ENCODE measurements around the gene YTHDF1. TPM values are rescaled to one million over a fixed set of nuclear protein-coding genes. Genes with fewer than 3 reads are reported as not detected.

YTHDF1 gene
- total and polyA plus RNA-seq, 2 donors from 2014 or later = 21.9 to 43.1 TPM

DNA sequence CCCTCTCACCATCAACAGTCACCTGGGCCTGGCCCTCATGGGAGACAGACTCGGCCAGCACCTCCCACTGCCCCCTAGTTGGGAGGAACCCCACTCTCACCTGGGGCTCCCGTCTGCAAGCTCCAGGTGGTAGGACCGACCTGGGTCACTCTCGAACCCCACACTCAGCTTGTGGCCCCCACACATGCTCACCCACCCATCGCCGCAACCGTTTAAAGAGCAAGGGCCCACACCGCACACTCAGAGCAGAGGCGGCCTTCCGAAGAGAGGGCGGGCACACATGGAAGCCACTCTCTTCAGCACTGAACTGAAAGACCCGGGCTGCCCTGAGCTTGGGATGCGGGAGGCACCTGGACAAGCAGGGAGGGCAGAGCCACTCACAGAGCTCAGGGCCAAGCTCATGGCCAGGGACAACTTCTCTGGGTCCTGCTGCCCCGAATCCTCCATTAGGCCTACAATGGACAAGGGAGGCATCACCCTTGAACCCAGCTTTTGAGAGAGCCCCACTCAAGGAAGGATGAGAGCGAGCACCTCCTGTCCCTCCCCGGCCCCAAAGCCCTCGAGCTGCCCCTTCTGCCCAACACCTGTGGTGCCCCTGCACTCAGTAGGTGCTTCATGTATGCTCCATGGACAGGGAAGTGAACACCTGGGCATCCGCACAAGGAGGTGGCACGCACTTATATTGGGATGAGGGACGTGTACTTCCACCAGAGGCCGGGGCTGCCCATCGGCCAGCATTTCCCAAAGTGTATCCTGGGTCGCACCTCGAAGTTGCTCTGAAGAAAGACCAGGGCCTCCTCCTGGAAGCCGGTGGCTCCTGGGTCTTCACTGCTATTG lies 50.4 kb downstream of the YTHDF1 start:
- H3K27me3 ChIP-seq (ENCODE audit: control insufficient read depth, insufficient read depth, low read length) = no peaks in the 10 kb centered on the region
- FAIRE-seq (no peak), DNase-seq (peak in 2 of 5 donors; percentile 15 to 47)
- no peak overlapping the region for H3K27ac ChIP-seq (ENCODE audit: low read depth in 2 of 2, low read length in 2 of 2)
- no peaks in the 10 kb centered on the region for H3K36me3 ChIP-seq (ENCODE audit: control insufficient read depth in 2 of 3, insufficient read depth in 3 of 3, low read length in 3 of 3)
- H3K4me3 ChIP-seq (ENCODE audit: low read length in 3 of 3) = no peak overlapping the region
- intact Hi-C loops (cut with DNase I) = no loop called here
- no peaks in the 10 kb centered on the region for H3K9me3 ChIP-seq (ENCODE audit: control insufficient read depth in 2 of 3, insufficient read depth in 1 of 3, low read length in 3 of 3)
- TF ChIP-seq, protein P1, sequence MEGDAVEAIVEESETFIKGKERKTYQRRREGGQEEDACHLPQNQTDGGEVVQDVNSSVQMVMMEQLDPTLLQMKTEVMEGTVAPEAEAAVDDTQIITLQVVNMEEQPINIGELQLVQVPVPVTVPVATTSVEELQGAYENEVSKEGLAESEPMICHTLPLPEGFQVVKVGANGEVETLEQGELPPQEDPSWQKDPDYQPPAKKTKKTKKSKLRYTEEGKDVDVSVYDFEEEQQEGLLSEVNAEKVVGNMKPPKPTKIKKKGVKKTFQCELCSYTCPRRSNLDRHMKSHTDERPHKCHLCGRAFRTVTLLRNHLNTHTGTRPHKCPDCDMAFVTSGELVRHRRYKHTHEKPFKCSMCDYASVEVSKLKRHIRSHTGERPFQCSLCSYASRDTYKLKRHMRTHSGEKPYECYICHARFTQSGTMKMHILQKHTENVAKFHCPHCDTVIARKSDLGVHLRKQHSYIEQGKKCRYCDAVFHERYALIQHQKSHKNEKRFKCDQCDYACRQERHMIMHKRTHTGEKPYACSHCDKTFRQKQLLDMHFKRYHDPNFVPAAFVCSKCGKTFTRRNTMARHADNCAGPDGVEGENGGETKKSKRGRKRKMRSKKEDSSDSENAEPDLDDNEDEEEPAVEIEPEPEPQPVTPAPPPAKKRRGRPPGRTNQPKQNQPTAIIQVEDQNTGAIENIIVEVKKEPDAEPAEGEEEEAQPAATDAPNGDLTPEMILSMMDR (IDR thresholded peaks at IDR 0.05; ENCODE audit: borderline replicate concordance, extremely low read depth, insufficient read depth) = no peak
- no peaks in the 10 kb centered on the region for H3K4me1 ChIP-seq (ENCODE audit: control insufficient read depth in 2 of 3, insufficient read depth in 2 of 3, low read depth in 1 of 3, low read length in 3 of 3)
- no peak overlapping the region for H3K9ac ChIP-seq (ENCODE audit: low read length in 3 of 3)

DNA sequence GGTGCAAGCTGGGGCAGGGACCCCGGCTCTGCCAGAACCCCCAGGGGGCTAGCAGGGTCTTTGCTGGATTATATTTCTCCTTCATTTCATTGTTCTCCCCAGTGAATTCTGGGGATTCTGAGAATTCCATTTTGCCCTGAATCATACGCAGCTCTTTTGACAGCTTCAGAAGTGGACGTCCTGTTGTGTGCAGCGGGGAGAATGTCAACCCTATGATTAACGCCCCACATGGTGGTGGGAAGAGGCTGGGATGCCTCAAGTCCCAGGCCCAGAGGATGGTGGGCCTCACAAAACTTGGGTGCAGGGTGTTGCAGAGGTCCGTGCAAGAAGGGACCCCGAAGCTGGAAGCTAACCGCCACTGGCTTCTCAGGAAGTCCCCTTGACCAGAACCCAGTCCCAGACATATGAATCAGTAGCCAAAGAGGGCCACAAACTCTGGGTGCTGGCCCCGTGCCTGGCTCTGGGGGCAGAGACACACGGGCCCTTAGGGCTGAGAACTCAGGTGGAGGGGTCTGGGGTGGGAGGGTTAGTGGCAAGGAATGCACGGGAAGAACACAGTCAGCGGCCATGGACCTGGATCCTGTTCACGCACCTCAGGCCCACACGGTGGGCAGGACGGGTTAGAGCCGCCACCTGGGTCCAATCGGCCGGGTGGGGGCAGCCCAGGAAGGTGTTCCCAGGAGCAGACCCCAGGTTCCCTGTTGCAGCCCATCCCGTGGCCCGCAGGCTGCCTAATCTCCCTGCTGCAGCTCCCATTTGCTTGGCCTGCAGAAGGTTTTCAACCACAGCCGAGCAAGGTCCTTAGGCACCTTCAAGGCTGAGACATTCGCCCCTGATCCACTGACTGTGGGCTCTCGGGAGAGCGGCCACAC lies 51.2 kb downstream of the YTHDF1 start:
- no peaks in the 10 kb centered on the region for H3K27me3 ChIP-seq (ENCODE audit: control insufficient read depth, insufficient read depth, low read length)
- H3K27ac ChIP-seq (ENCODE audit: low read depth in 2 of 2, low read length in 2 of 2) = no peak overlapping the region
- no peak overlapping the region for H3K9ac ChIP-seq (ENCODE audit: low read length in 3 of 3)
- no peaks in the 10 kb centered on the region for H3K4me1 ChIP-seq (ENCODE audit: control insufficient read depth in 2 of 3, insufficient read depth in 2 of 3, low read depth in 1 of 3, low read length in 3 of 3)
- TF ChIP-seq, protein P1 (IDR thresholded peaks at IDR 0.05; ENCODE audit: borderline replicate concordance, extremely low read depth, insufficient read depth) = no peak
- H3K36me3 ChIP-seq (ENCODE audit: control insufficient read depth in 2 of 3, insufficient read depth in 3 of 3, low read length in 3 of 3) = no peaks in the 10 kb centered on the region
- DNase-seq = peak in 2 of 5 donors; percentile 16 to 53
- H3K9me3 ChIP-seq (ENCODE audit: control insufficient read depth in 2 of 3, insufficient read depth in 1 of 3, low read length in 3 of 3) = no peaks in the 10 kb centered on the region
- H3K4me3 ChIP-seq (ENCODE audit: low read length in 3 of 3) = no peak overlapping the region
- intact Hi-C loops (cut with DNase I) = no loop called here
- FAIRE-seq = no peak

DNA sequence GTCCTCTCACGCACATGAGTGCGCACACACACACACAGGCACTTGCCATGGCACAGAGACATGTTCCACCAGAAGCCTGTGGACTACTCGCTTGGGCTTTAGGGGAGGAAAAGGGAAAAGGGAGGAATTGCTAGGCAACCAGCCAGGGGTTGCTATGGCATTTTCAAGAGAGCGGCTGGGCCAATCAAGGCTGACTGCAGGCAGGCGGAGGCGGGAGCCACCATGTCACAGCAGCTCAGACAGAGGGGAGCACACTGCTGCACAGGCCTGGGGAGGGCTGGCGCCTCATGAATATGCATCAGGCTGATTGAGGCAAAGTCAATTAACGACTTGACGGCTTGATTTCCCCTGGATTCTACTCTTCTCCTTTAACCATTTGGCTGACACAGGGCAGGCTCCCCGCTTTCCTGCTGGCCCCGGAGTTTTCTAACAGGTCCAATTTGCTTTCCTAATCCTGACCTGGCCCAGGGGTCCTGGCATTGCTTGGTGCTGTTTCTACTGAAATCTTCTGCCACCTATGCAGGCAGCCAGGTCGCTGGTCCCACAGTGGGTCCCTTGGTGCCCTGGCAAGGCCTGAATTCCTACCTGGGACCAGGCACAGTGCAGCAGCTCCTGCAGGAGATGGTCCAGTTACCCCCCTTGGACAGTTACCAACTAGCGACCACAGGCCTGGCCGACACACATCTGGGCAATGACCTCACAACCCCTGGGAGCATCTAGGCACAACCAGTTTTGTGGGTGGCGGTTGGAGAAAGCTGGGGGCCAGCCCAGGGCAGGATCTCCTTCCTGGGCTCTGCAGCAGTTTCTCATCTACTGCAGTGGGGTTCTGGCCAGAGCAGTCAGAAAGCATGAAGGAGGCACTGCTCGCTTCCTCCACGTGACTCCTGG lies 52.1 kb downstream of the YTHDF1 start:
- FAIRE-seq (no peak), DNase-seq (peak in 2 of 5 donors; percentile 35 to 48)
- H3K9me3 ChIP-seq (ENCODE audit: control insufficient read depth in 2 of 3, insufficient read depth in 1 of 3, low read length in 3 of 3) = no peaks in the 10 kb centered on the region
- TF ChIP-seq, protein P1 (IDR thresholded peaks at IDR 0.05; ENCODE audit: borderline replicate concordance, extremely low read depth, insufficient read depth) = no peak
- no peak overlapping the region for H3K27ac ChIP-seq (ENCODE audit: low read depth in 2 of 2, low read length in 2 of 2)
- H3K27me3 ChIP-seq (ENCODE audit: control insufficient read depth, insufficient read depth, low read length) = no peaks in the 10 kb centered on the region
- H3K9ac ChIP-seq (ENCODE audit: low read length in 3 of 3) = no peak overlapping the region
- intact Hi-C loops (cut with DNase I) = no loop called here
- no peak overlapping the region for H3K4me3 ChIP-seq (ENCODE audit: low read length in 3 of 3)
- no peaks in the 10 kb centered on the region for H3K4me1 ChIP-seq (ENCODE audit: control insufficient read depth in 2 of 3, insufficient read depth in 2 of 3, low read depth in 1 of 3, low read length in 3 of 3)
- H3K36me3 ChIP-seq (ENCODE audit: control insufficient read depth in 2 of 3, insufficient read depth in 3 of 3, low read length in 3 of 3) = no peaks in the 10 kb centered on the region
